Vagina (tissue), 2 donors: Measurements from ENCODE around the gene WWC2.

Experiments used
- POLR2A ChIP-seq, 2 donors: fragments of 450-650 bp; IDR thresholded peaks; one replicate each; pipeline ENCODE4 v1.6.1; 2017; ENCODE audit warnings: antibody characterized with exemption in 2 of 2, mild to moderate bottlenecking in 2 of 2, moderate library complexity in 2 of 2
- POLR2AphosphoS5 ChIP-seq, 2 donors: sonication (generic); formaldehyde crosslinking; IDR thresholded peaks; one replicate each; pipeline ENCODE4 v1.9.0; 2017; ENCODE audit warnings: antibody characterized with exemption in 2 of 2, mild to moderate bottlenecking in 2 of 2, low read depth in 1 of 2; ENCODE audit not compliant: insufficient read depth in 1 of 2
- TF ChIP-seq, protein P1 (sequence below), 3 experiments: fragments of 450-650 bp in 2 of 3; fragments of 200-600 bp in 1 of 3; sonication (generic) in 1 of 3; IDR thresholded peaks; one replicate each; pipeline ENCODE4 v1.5.1; 2017 to 2019; ENCODE audit warnings: antibody characterized with exemption in 3 of 3, mild to moderate bottlenecking in 2 of 3, moderate library complexity in 2 of 3

- TF ChIP-seq, protein P1, sequence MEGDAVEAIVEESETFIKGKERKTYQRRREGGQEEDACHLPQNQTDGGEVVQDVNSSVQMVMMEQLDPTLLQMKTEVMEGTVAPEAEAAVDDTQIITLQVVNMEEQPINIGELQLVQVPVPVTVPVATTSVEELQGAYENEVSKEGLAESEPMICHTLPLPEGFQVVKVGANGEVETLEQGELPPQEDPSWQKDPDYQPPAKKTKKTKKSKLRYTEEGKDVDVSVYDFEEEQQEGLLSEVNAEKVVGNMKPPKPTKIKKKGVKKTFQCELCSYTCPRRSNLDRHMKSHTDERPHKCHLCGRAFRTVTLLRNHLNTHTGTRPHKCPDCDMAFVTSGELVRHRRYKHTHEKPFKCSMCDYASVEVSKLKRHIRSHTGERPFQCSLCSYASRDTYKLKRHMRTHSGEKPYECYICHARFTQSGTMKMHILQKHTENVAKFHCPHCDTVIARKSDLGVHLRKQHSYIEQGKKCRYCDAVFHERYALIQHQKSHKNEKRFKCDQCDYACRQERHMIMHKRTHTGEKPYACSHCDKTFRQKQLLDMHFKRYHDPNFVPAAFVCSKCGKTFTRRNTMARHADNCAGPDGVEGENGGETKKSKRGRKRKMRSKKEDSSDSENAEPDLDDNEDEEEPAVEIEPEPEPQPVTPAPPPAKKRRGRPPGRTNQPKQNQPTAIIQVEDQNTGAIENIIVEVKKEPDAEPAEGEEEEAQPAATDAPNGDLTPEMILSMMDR (IDR thresholded peaks at IDR 0.05) = no peak
- TF ChIP-seq POLR2AphosphoS5 (IDR thresholded peaks at IDR 0.05; ENCODE audit: insufficient read depth in 1 of 2, low read depth in 1 of 2) (no peak), POLR2A (IDR thresholded peaks at IDR 0.05) (no peak)
These were observed 96.5 kb downstream of the WWC2 start for GRCh38 chr4:183195534-183195933.
